NCI-H82 (cell line): ENCODE measurements around the gene HOXA6.

Experiments
- DNase-seq: peaks from one replicate; lab custom pipeline; 2025; lab: John Stamatoyannopoulos, UW

The HOXA6 gene

GRCh38 chr7:27137640-27138315, 9.8 kb downstream of the HOXA6 start:
- no peak for DNase-seq

GRCh38 chr7:27134392-27134791, 13.2 kb downstream of the HOXA6 start:
- DNase-seq: no peak

DNA sequence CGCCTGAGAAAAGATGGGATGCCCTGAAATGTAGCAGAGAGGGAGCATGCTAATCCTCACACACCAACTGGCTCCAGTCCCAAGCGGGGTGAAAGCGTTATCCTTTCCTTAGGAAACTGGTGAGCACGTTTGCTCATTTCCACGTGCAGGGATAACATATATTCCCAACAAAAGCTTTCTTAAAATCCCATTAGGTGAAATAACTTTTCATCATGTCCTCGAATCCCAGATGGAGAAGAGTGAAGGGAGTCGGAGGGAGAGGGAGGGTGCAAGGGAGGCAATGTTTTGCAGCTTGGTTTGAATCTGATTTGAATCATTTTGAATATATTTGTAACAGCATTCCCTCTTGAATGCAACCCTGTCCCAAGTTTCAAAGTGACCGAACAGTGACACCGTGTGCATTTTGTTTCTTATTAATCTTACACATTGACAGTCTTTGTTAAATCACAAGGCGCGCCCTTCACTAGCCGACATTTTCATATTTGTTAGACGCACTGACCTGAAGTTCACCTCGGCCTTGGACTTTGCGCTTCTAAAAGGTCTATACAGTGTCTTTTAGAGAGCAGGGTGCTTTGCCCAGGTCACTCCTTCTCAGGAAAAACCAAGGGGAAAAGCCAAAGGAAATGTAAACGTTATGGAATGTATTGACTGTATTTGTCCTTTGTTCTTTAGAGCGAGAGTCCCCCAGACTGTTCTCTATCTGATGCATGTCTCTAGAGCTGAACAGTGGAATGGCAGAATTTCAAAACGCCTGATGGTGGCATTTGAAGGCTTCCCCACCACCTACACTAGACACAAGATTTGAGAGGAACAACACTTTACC, 14.0 kb downstream of the HOXA6 start:
- DNase-seq: peak; percentile 63

- DNase-seq: no peak
Observed at GRCh38 chr7:27132978-27133377, 14.6 kb downstream of the HOXA6 start.

- peak; percentile 32 for DNase-seq
Observed at GRCh38 chr7:27132214-27132613, 15.4 kb downstream of the HOXA6 start.

DNA sequence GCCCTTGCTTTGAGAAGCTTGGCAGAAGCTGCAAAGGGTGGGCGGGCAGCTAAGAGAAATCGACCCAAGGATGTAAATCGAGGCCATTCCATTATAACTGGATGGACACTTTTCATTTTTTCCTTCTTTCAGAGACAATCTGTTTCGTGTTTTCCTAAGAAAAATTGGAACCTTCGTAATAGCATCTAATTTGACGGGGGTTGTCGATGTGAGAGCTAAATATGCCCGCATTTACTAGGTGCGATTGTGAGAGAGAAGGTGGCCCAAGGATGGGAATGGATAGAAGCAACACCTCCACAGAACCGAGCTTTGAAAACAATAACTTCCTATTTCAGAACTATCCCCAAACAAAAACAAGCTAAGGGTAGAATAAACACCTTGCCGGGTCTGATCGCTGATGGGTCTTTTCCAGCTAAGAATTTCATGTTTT, 16.2 kb downstream of the HOXA6 start:
- no peak for DNase-seq

DNA sequence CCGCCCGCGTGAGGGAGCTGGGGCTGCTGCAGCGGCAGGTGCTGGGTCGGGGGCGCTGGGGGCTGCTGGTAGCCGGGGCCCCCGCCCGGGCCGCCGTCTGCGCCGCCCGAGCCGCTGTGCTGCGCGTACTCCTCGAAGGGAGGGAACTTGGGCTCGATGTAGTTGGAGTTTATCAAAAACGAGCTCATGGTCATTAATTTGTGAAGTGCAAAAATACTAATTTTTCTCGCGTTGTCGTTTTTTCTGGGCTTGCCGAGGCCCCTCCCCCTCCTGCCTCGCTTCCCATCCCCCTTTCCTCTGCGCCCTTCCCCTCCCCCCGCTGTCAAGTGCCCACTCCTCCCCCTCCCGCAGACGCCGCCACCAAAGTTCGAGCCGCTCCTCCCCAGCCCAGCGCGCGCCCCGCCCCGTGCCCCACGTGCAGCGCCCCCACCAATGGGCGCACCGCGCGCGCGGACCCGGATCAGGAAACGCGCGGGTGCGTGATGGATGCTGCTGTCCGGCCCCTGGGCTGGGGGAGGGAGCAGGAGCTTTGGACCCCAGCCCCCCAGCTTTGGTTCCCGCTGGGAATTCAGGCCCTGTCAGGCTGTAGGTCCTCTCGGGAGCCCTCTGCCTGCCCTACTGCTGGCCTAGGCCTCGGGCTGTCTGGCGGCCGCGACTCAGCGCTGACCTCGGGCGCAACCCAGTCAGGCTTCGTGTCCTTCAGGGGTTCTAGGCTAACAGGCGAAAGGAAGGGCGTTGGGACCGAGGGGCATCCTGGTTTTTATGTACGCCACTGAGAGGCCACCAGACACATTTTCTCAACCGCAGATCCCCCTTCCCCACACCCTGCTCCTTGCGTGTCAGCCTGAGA, 16.8 kb downstream of the HOXA6 start, which contains the start of gene HOXA4:
HOXA4 (minus strand) TSS at position 218 of the 850 bp plus-strand sequence; CDS start at position 194, 24 bp downstream.
- peak; percentile 90 for DNase-seq

DNA sequence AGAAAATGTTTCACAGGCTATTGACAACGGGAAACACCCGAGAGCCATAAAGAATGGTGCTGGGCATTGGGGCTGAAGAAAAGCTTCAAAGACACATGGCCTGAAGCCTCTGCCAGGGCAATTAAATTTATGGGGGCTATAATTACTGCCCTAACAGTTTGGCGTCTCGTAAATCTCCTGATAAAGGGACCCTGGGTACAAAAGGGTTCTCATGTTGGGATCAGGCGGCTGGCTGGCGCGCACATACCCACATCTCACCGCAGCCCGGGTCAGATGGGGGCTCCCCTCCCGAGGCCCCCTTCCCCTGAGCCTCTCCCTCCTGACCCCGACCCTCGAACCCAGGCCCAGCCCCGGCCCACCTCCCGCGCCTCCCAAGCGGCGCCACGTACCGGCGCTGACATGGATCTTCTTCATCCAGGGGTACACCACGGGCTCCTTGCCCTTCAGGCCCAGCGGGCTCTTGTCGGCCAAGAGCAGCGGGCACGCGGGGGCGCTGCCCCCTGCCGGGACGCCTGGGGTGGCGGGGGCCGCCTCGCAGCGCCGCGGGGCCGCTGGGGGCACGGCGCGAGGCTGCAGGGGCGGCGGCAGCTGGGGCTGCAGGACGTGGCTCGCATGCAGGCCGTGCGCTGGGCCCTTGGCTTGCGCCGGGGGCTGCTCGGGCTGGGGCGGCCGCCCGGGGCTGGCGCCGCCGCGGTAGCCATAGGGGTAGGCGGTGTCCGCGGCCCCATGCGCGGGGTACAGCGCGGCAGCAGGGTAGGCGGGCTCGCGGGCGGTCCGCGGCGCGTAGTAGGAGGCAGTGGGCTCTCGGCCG, 17.6 kb downstream of the HOXA6 start:
- no peak for DNase-seq

DNA sequence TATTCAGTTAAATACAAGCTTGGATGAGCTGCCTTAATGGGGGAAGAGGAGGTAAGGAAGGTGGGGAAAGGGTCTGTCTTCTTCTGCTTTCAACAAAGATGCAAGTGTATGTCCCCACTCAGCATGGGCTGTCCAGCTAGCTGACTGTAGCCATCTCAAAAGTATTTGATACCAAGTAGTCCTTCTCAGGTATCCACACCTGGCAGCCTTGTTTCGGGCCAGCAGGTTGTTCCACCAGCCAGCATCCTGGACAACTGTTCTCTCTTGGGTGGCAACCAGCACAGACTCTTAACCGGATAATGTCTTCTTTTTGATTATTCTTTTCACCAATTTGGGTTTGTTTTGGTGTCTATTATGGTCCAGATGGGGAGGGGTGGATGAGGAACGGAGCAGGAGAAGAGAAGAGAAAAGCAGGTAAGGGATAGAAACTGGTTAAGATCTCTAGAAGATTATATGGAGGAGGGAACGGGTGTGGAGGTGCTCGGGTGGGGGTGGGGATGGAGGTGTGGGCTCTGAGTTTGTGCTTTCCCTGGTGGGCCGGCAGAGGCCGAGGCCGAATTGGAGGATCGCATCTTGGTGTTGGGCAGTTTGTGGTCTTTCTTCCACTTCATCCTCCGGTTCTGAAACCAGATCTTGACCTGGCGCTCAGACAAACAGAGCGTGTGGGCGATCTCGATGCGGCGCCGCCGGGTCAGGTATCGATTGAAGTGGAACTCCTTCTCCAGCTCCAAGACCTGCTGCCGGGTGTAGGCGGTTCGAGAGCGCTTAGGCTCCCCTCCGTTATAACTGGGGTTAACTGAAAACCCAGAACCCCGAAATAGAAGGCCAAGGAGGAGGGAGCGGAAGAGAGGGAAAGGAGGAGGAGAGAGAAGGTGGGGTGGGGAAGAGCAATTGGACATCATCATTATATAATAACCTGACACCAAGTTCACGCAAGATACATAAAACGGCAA, 18.5 kb downstream of the HOXA6 start:
- no peak for DNase-seq

DNA sequence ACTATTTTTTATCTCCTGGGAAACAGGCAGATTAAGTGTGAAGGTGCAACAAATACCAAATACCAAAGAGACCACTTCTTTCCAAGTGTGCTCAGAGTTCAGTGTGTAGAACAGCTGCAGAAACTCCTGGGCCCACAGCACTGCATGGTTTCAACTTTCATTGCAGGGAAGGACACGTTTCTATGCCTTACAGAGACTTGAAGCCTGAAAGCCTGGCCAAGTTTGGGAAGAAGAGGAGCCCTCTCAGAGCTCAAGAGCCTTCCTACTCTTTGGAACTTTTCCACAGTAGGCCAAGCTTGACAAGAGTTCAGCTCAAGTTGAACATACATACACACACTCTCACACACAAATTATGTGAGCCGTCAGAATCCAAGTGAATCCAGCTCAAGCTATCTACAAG, 19.5 kb downstream of the HOXA6 start:
- no peak for DNase-seq

DNA sequence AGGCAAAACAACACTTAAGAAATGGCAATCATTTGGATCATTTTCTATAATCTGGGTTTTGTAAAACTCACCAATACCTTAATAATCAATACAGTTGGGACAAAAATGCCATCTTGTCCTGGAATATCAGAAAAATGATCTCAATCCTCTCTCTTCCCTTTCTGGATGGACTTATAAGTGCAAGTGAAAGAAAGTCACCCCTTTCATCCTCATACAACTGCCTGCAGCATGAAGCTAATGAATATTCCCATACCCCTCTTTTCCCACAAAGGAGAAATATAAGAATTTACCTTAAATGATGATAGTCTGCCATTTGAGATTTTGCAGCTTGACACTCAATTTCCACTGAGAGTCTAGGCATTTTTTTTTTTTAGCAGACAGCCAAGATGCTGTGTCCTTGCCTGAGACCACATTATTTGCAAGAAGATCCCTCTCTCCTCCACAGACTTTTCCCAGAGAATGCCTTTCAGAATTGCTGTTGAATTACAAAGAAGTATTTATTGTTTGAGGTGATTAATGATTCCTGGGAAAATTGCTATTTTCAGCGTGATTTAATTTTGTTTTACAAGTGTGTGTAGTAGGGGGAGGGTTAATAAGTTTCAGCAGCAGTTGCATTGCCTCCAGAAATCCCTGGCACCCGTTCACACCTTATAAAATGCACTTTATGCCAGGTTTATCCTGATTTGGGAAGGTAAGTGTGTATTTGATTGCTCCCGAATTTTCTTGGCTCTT, 20.8 kb downstream of the HOXA6 start:
- no peak for DNase-seq

GRCh38 chr7:27125986-27126394, 21.6 kb downstream of the HOXA6 start:
- no peak for DNase-seq

DNA sequence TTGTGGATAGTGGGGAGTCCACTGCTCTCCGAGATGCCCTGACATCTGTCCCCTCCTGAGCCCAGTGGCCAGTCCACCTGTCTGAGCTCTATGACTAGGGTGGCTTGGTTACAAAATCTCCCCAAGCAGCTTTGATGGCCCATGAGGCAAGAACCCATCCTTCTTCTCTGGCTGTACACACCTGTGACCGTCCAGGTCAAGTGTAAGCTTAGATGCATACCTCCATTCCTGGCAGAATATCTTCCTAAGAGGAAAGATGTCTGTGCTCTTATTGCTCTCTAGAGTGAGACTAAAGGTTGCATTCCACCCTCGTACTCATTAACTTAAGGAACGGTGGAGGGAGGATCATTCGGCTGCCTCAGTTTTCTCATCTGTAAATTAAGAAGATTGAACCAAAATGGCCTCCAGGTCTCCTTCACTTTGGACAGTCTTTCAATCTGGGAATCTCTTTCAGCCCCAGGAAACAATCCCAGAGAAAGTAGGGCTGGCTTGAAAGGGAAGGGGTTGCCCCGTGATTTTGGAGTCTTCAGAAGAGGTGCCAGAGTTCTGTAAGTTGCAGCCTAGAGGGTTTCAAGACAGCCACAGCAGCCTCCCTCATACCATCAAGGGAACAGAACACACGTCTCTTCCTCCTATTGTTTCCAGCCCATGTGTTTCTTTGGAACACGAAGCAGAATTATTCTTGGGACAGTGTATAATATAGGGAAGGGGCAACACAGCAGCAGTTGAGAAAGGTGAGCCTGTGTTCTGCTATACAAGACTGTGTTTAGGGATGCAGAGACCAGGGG, 22.5 kb downstream of the HOXA6 start:
- DNase-seq: no peak

DNA sequence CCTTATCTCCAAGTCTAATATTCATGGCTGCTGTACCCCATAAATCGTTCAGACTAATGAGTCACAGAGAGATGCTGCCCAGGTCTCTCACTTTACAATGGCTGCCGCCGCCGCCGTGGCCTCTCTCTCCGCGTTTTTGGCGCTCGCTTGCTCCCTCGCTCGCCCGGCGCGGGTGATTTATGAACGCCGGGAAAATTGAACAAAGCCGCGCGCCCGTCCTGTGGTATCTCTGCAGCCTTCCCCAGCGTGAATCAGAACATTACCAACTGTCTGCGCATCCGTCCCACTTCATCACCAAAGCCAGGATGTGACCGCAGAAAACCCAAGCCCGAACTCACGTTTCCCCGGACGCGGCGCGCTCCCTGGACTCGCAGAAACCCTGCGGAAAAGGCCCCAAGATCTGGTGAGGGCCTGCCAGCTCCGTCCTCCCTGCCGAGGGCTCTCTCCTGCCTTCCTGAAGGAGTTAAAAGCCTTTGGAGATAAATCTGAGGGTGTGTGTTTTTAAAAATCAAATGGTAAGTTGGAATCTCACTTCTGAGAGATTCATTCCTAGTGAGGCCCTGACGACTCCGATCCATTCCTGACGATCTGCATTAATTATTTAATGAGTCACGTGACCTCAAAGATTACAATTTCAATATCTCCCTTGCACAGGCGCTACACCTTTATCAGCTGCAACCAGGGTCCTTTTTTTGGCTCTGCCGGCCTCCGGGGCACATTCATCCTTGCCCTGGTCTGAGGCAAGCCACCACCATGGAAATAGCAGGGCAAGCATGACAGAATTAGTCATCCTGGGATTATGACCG, 23.3 kb downstream of the HOXA6 start:
- DNase-seq: no peak

- no peak for DNase-seq
Observed at GRCh38 chr7:27123477-27124053, 24.0 kb downstream of the HOXA6 start.

DNA sequence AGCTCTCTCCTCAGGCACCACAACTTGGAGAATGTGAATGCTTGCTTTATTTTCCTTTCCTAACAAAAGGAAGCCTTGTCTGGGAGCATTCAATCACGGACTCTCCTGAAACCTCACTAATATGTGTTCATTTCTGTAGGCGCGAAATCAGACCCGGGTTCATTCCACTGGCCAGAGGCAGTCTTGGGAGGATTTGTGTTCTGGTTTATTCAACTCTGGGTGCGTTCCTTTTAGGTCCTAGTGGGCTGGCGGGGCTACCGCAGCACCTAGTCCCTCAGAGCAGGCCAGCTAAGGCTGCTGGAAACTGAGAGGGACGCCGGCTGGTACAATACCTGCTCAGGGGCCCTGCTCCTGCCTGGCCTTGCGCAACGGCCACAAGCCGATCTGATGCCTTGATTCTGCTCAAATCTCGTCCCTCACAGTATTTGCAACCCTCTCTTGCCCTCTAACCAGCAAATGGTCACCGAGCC, 24.5 kb downstream of the HOXA6 start:
- no peak for DNase-seq

GRCh38 chr7:27122077-27122910, 25.3 kb downstream of the HOXA6 start:
- DNase-seq: no peak
